ENCODE measurements around the gene HOXA2.

GRCh38 chr7:27098578-27099451 lies 3.7 kb downstream of the HOXA2 start:
- TF ChIP-seq ZNF496 (CRISPR knock-in tag; IDR thresholded peaks at IDR 0.05; ENCODE audit: insufficient replicate concordance) (no peak), ZBTB49 (CRISPR knock-in tag; IDR thresholded peaks at IDR 0.05; ENCODE audit: borderline replicate concordance) (no peak), TCF7 (IDR thresholded peaks at IDR 0.05; ENCODE audit: low read depth) (no peak), FOXP4 (CRISPR knock-in tag; IDR thresholded peaks at IDR 0.05) (no peak), JUN (CRISPR knock-in tag; IDR thresholded peaks at IDR 0.05) (no peak)

Measured in HepG2 (cell line).